H1 (cell line): Measurements from ENCODE around the gene CTNNA3. TPM values are rescaled to one million over a fixed set of nuclear protein-coding genes. Genes with fewer than 3 reads are reported as not detected.

Experiments
- CTCF ChIA-PET: fragments of 300-600 bp; sonication (Branson Sonifier 250); formaldehyde crosslinking; loops from one replicate; lab custom pipeline; 2021; ENCODE audit not compliant: partially characterized antibody; lab: Charles Lee
- POLR2A ChIA-PET: fragments of 300-600 bp; sonication (Branson Sonifier 250); formaldehyde crosslinking; loops from one replicate; lab custom pipeline; 2021; ENCODE audit warnings: inconsistent platforms; ENCODE audit not compliant: partially characterized antibody; lab: Charles Lee
- DNase-seq, 2 experiments: peaks; one replicate each; pipeline versions ENCODE4 v3.0.0 to v3.0.0-alpha.2; 2010 to 2022; ENCODE audit warnings: low spot score in 2 of 2, low read depth in 1 of 2, mixed read lengths in 1 of 2
- FAIRE-seq: peaks from 2 replicates; lab custom pipeline; 2011; peaks lifted over from hg19 to GRCh38; lab: Jason Lieb, UNC
- H2AFZ ChIP-seq: 2 replicates; pipeline ENCODE4 v1.8.1; 2012; ENCODE audit warnings: low read length, inconsistent platforms
- H2AK5ac ChIP-seq: 2 replicates; pipeline ENCODE4 v1.6.1; 2013; ENCODE audit warnings: low read depth, low read length
- H2BK120ac ChIP-seq: replicated peaks from 2 replicates; pipeline ENCODE3; 2013; ENCODE audit warnings: low read depth, low read length, inconsistent platforms
- H2BK12ac ChIP-seq: 2 replicates; pipeline ENCODE4 v1.6.1; 2013; ENCODE audit warnings: low read depth, low read length
- H2BK15ac ChIP-seq: 2 replicates; pipeline ENCODE4 v1.6.1; 2013; ENCODE audit warnings: low read length
- H2BK20ac ChIP-seq: 2 replicates; pipeline ENCODE4 v1.6.1; 2013; ENCODE audit warnings: low read length
- H2BK5ac ChIP-seq: 2 replicates; pipeline ENCODE4 v1.6.1; 2013; ENCODE audit warnings: low read depth, low read length
- H3K14ac ChIP-seq: 2 replicates; pipeline ENCODE4 v1.6.1; 2013; ENCODE audit warnings: inconsistent platforms; ENCODE audit not compliant: insufficient read length
- H3K18ac ChIP-seq: 2 replicates; pipeline ENCODE4 v1.6.1; 2013; ENCODE audit warnings: low read length; ENCODE audit errors: extremely low read depth
- H3K23ac ChIP-seq: 2 replicates; pipeline ENCODE4 v1.6.1; 2013; ENCODE audit warnings: inconsistent platforms; ENCODE audit not compliant: insufficient read length
- H3K23me2 ChIP-seq: 2 replicates; pipeline ENCODE4 v1.6.1; 2013; ENCODE audit warnings: low read depth, low read length
- H3K27ac ChIP-seq: 2 replicates; pipeline ENCODE4 v1.6.1; 2011; ENCODE audit warnings: low read depth, low read length, inconsistent platforms
- H3K27me3 ChIP-seq, 4 experiments: replicated peaks in 1 of 4; 1 replicate in 1 of 4; 2 replicates in 3 of 4; pipeline versions ENCODE4 v1.6.1 to v1.8.1; 2011 to 2013; ENCODE audit warnings: low read length in 3 of 4, mild to moderate bottlenecking in 3 of 4, inconsistent platforms in 2 of 4, mixed read lengths in 2 of 4, moderate library complexity in 1 of 4; ENCODE audit not compliant: control insufficient read depth in 3 of 4, insufficient read depth in 3 of 4; ENCODE audit errors: extremely low read depth in 1 of 4
- H3K36me3 ChIP-seq, 4 experiments: 2 replicates each; pipeline versions ENCODE4 v1.6.1 to v1.8.1; 2011 to 2013; ENCODE audit warnings: mild to moderate bottlenecking in 4 of 4, low read length in 3 of 4, moderate library complexity in 2 of 4, control low read depth in 1 of 4, inconsistent platforms in 1 of 4; ENCODE audit not compliant: insufficient read depth in 4 of 4, control insufficient read depth in 2 of 4
- H3K4ac ChIP-seq: replicated peaks from 2 replicates; pipeline ENCODE3; 2013; ENCODE audit warnings: low read length, low read depth, mixed read lengths, inconsistent platforms; ENCODE audit not compliant: insufficient read length
- H3K4me1 ChIP-seq, 4 experiments: replicated peaks in 1 of 4; 1 replicate in 1 of 4; 2 replicates in 3 of 4; pipeline versions ENCODE4 v1.6.1 to v1.8.1; 2011 to 2013; ENCODE audit warnings: low read length in 3 of 4, inconsistent platforms in 2 of 4, mixed read lengths in 1 of 4; ENCODE audit not compliant: insufficient read depth in 4 of 4, control insufficient read depth in 3 of 4
- H3K4me2 ChIP-seq, 2 experiments: 2 replicates each; pipeline versions ENCODE4 v1.6.1 to v1.8.1; 2011 to 2013; ENCODE audit warnings: low read depth in 2 of 2, low read length in 2 of 2, control low read depth in 1 of 2, inconsistent platforms in 1 of 2, mild to moderate bottlenecking in 1 of 2; ENCODE audit not compliant: insufficient read depth in 1 of 2
- H3K4me3 ChIP-seq, 4 experiments: fragments of 200-600, 300-600 bp in 1 of 4; sonication (generic), shearing (Covaris generic), sonication (Bioruptor Twin) in 1 of 4; 2 replicates each; pipeline versions ENCODE4 v1.5.1 to v1.8.1; 2011 to 2016; ENCODE audit warnings: low read length in 4 of 4, low read depth in 3 of 4, control low read depth in 2 of 4, inconsistent platforms in 2 of 4, mild to moderate bottlenecking in 2 of 4, mixed read lengths in 1 of 4, moderate library complexity in 1 of 4; ENCODE audit not compliant: insufficient read depth in 2 of 4; ENCODE audit errors: extremely low read depth in 1 of 4
- H3K56ac ChIP-seq: replicated peaks from 2 replicates; pipeline ENCODE3; 2013; ENCODE audit warnings: low read depth, mild to moderate bottlenecking, mixed read lengths, low read length, inconsistent platforms; ENCODE audit not compliant: insufficient read length
- H3K79me1 ChIP-seq: 2 replicates; pipeline ENCODE4 v1.6.1; 2013; ENCODE audit warnings: low read depth, low read length, control low read depth
- H3K79me2 ChIP-seq, 2 experiments: 2 replicates each; pipeline versions ENCODE4 v1.6.1 to v1.8.1; 2012 to 2013; ENCODE audit warnings: low read length in 2 of 2, mild to moderate bottlenecking in 2 of 2, inconsistent platforms in 1 of 2; ENCODE audit not compliant: insufficient read depth in 2 of 2, control insufficient read depth in 1 of 2
- H3K9ac ChIP-seq, 4 experiments: replicated peaks in 1 of 4; 1 replicate in 1 of 4; 2 replicates in 3 of 4; pipeline versions ENCODE4 v1.6.1 to v1.8.1; 2011 to 2013; ENCODE audit warnings: low read depth in 3 of 4, low read length in 3 of 4, control low read depth in 2 of 4, mild to moderate bottlenecking in 2 of 4, moderate library complexity in 2 of 4, inconsistent platforms in 1 of 4; ENCODE audit errors: extremely low read depth in 1 of 4
- H3K9me3 ChIP-seq, 2 experiments: 2 replicates each; pipeline versions ENCODE4 v1.6.1 to v1.8.1; 2012 to 2013; ENCODE audit warnings: mild to moderate bottlenecking in 2 of 2, moderate library complexity in 2 of 2, control low read depth in 1 of 2, inconsistent platforms in 1 of 2, low read depth in 1 of 2, low read length in 1 of 2, mixed read lengths in 1 of 2; ENCODE audit not compliant: insufficient read depth in 2 of 2
- H4K20me1 ChIP-seq, 2 experiments: replicated peaks in 1 of 2; 2 replicates each; pipeline versions ENCODE3 to v1.8.1; 2011 to 2013; ENCODE audit warnings: inconsistent platforms in 2 of 2, low read length in 2 of 2, mild to moderate bottlenecking in 1 of 2; ENCODE audit not compliant: insufficient read depth in 2 of 2, control insufficient read depth in 1 of 2
- H4K5ac ChIP-seq: 2 replicates; pipeline ENCODE4 v1.6.1; 2013; ENCODE audit warnings: low read length, low read depth, mixed read lengths, inconsistent platforms; ENCODE audit not compliant: insufficient read length
- H4K8ac ChIP-seq: 2 replicates; pipeline ENCODE4 v1.8.0; 2013; ENCODE audit warnings: mild to moderate bottlenecking, moderate library complexity, low read length, inconsistent platforms; ENCODE audit not compliant: insufficient read depth; ENCODE audit errors: extremely low read depth
- H4K91ac ChIP-seq: replicated peaks from 2 replicates; pipeline ENCODE3; 2013; ENCODE audit warnings: low read length, mixed read lengths, inconsistent platforms; ENCODE audit not compliant: insufficient read length
- CHD2 ChIP-seq: IDR thresholded peaks from 2 replicates; pipeline ENCODE4 v1.6.1; 2012; ENCODE audit warnings: low read length, improper control_type of control experiment
- KDM4A ChIP-seq: IDR thresholded peaks from one replicate; pipeline ENCODE4 v1.7.1; 2012; ENCODE audit warnings: low read depth, mild to moderate bottlenecking, moderate library complexity, low read length, inconsistent platforms; ENCODE audit not compliant: severe bottlenecking
- RNF2 ChIP-seq: fragments of 200-900, 300-1000 bp; sonication (generic); IDR thresholded peaks from 2 replicates; pipeline ENCODE4 v1.7.1; 2016; ENCODE audit warnings: borderline replicate concordance, low read depth, mild to moderate bottlenecking, antibody characterized with exemption, low read length; ENCODE audit not compliant: poor library complexity, severe bottlenecking; ENCODE audit errors: missing control alignments
- TAF7 ChIP-seq: optimal IDR thresholded peaks from 2 replicates; pipeline ENCODE3; 2011; ENCODE audit warnings: low read depth, mild to moderate bottlenecking, inconsistent platforms, low read length, moderate library complexity, borderline replicate concordance
- WGBS, 2 experiments: shearing (Covaris generic) in 1 of 2; methylation state at CpG; one replicate each; pipeline versions ENCODE4 v1.1.6 to v1.1.7; 2013 to 2015; ENCODE audit warnings: low lambda C conversion rate in 2 of 2, mixed read lengths in 2 of 2, inconsistent platforms in 1 of 2, low coverage in 1 of 2, missing lambda C conversion rate in 1 of 2; ENCODE audit not compliant: insufficient replicate concordance in 2 of 2, insufficient coverage in 1 of 2, insufficient read length in 1 of 2; ENCODE audit errors: extremely low coverage in 1 of 2, missing lambda C conversion rate in 1 of 2; 5-methylcytosine and 5-hydroxymethylcytosine counted together
- polyA plus RNA-seq, 7 experiments: library from polyadenylated mRNA; depleted of rRNA in 3 of 7; stranded (reverse) in 5 of 7; unstranded in 2 of 7; fragments of >200 nt in 5 of 7; fragments of 200-250 nt in 2 of 7; gene quantifications; 1 replicate in 5 of 7; 2 replicates in 1 of 7; 4 replicates in 1 of 7; pipeline versions ENCODE4 v1.2.1 to v1.2.3, GENCODE V29; 2011 to 2013; ENCODE audit warnings: missing spikeins in 2 of 7, mixed read lengths in 2 of 7
- total RNA-seq: library from RNA; stranded (reverse); fragmentation: NEBNext Ultra II Directional; extraction: Animal tissue kit (Norgen Biotek cat#: 25700); gene quantifications from 2 replicates; pipeline ENCODE4 v1.2.1, GENCODE V29; 2021

CTNNA3 gene
- total and polyA plus RNA-seq, 2 of the 8 experiments (the other 6 are each of a cell fraction or from before 2014, with no cell fraction given), result 1.3 to 1.5 TPM

DNA sequence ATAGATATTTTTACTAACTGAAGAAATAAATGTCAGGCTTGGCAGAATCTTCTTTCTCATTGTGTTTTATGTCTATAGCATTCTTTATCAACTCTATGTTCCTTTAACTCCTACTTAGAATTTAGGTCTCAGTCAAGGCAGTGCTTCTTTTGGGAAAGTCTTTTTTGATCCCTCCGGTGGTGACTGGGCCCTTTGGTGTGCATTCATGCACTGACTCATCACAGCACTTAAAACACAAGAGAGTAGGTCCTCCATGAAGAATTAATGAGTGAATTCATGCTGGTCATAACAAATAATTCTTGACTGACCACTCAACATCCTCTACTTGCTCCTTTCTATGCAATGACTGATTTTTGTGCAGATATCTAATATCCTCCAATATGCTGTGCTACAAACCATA is 1229.0 kb downstream of the CTNNA3 start:
- Histone ChIP-seq H4K91ac (no peak overlapping the region), H3K27ac (no peak overlapping the region), H2BK15ac (no peak overlapping the region), H4K8ac (no peak overlapping the region), H2BK12ac (no peak overlapping the region), H4K5ac (no peak overlapping the region), H3K18ac (no peak overlapping the region), H3K4me1 (no peaks in the 10 kb centered on the region), H3K23ac (no peak overlapping the region), H3K4me3 (no peak overlapping the region), H4K20me1 (no peaks in the 10 kb centered on the region), H3K4ac (no peak overlapping the region), H3K4me2 (no peak overlapping the region), H3K9me3 (no peaks in the 10 kb centered on the region), H3K23me2 (peaks cover 2% of the 10 kb centered on the region; the same call in 1 of the 2 replicates), H3K9ac (no peak overlapping the region), H3K56ac (no peak overlapping the region), H2BK5ac (no peak overlapping the region), H3K79me2 (no peaks in the 10 kb centered on the region), H2BK20ac (no peak overlapping the region), H3K36me3 (no peaks in the 10 kb centered on the region), H2AFZ (no peak overlapping the region), H2AK5ac (no peak overlapping the region), H3K14ac (no peak overlapping the region), H3K27me3 (no peaks in the 10 kb centered on the region), H2BK120ac (no peak overlapping the region), H3K79me1 (no peaks in the 10 kb centered on the region)
- POLR2A ChIA-PET, result no interaction called here
- DNase-seq (no peak), FAIRE-seq (no peak)
- 100% methylated on average over 1 of the region's 1 CpG; no CpG with 5 or more reads in 1 of the 2 experiments for WGBS, 2 experiments
- no peak for TF ChIP-seq KDM4A
- no peak for TF ChIP-seq RNF2
- TF ChIP-seq TAF7, result no peak
- TF ChIP-seq CHD2, result no peak
- CTCF ChIA-PET, result no interaction called here
